Activated T-helper 17 cell treated with anti-CD3 and anti-CD28 coated beads, Interleukin-2, amount 50 U/mL, for 72 hours (primary cell): ENCODE data around the gene ABCC5. TPM values are rescaled to one million over a fixed set of nuclear protein-coding genes. Genes with fewer than 3 reads are reported as not detected.
A peak's percentile ranks its signal among the peaks of the same experiment; 100 is the strongest.
"Not testable (repeated sequence)": the region's sequence is repeated elsewhere in the genome, so short reads cannot be mapped to it uniquely, and the experiment has no call there.

ENCODE experiments used
- ATAC-seq: fragments of 150-1000 bp; cut with Tn5 transposase; replicated peaks from 2 replicates; pipeline ENCODE4 v1.10.0; 2021; ENCODE audit warnings: mild to moderate bottlenecking, moderate library complexity
- H3K27ac Mint-ChIP-seq: one replicate; pipeline ENCODE4 v1.8.0; 2022; ENCODE audit warnings: mixed read lengths
- H3K27me3 Mint-ChIP-seq: one replicate; pipeline ENCODE4 v1.8.0; 2022; ENCODE audit warnings: mixed read lengths
- H3K36me3 Mint-ChIP-seq: one replicate; pipeline ENCODE4 v1.8.0; 2022; ENCODE audit warnings: low read depth, mild to moderate bottlenecking, mixed read lengths
- H3K4me1 Mint-ChIP-seq: one replicate; pipeline ENCODE4 v1.8.0; 2022; ENCODE audit warnings: mixed read lengths
- H3K4me3 Mint-ChIP-seq: one replicate; pipeline ENCODE4 v1.8.0; 2022; ENCODE audit warnings: mild to moderate bottlenecking, mixed read lengths
- H3K9me3 Mint-ChIP-seq: one replicate; pipeline ENCODE4 v1.8.0; 2022; ENCODE audit warnings: mixed read lengths
- total RNA-seq, 2 donors: library from RNA; stranded (reverse); gene quantifications; one replicate each; pipeline ENCODE4 v1.2.3, GENCODE V29; 2022

ABCC5 gene
- total RNA-seq, 2 donors from 2014 or later = 9.1 to 14.8 TPM

GRCh38 chr3:184029443-184029842 lies 11.8 kb upstream of the ABCC5 start:
- Mint-ChIP-seq H3K4me1 (no peaks in the 10 kb centered on the region), H3K27ac (no peak overlapping the region), H3K36me3 (no peaks in the 10 kb centered on the region), H3K9me3 (no peaks in the 10 kb centered on the region), H3K4me3 (no peak overlapping the region), H3K27me3 (peaks cover 6% of the 10 kb centered on the region)
- ATAC-seq = no peak

GRCh38 chr3:184028275-184028890 lies 10.7 kb upstream of the ABCC5 start:
- H3K27ac Mint-ChIP-seq = not testable (repeated sequence)

GRCh38 chr3:184025256-184025655 lies 7.6 kb upstream of the ABCC5 start:
- H3K9me3 Mint-ChIP-seq, H3K4me3 Mint-ChIP-seq, H3K4me1 Mint-ChIP-seq, H3K36me3 Mint-ChIP-seq, ATAC-seq, H3K27ac Mint-ChIP-seq: not testable (repeated sequence)
- H3K27me3 Mint-ChIP-seq = peaks cover 15% of the 10 kb centered on the region

More at GRCh38 chr3:184028275-184028890, 10.7 kb upstream of the ABCC5 start:
- ATAC-seq, H3K36me3 Mint-ChIP-seq, H3K4me3 Mint-ChIP-seq, H3K9me3 Mint-ChIP-seq, H3K4me1 Mint-ChIP-seq, H3K27me3 Mint-ChIP-seq: not testable (repeated sequence)

GRCh38 chr3:184022323-184022722 lies 4.6 kb upstream of the ABCC5 start:
- H3K36me3 Mint-ChIP-seq = no peaks in the 10 kb centered on the region
- H3K4me1 Mint-ChIP-seq = peaks cover 5% of the 10 kb centered on the region
- no peak for ATAC-seq
- no peak overlapping the region for H3K27ac Mint-ChIP-seq
- H3K27me3 Mint-ChIP-seq = peaks cover 15% of the 10 kb centered on the region
- no peak overlapping the region for H3K4me3 Mint-ChIP-seq
- H3K9me3 Mint-ChIP-seq = no peaks in the 10 kb centered on the region

GRCh38 chr3:184018424-184018973 lies 815 bp upstream of the ABCC5 start:
- Mint-ChIP-seq H3K27me3 (peaks cover 15% of the 10 kb centered on the region), H3K4me3 (peak overlapping the region; percentile 100), H3K36me3 (peaks cover 10% of the 10 kb centered on the region), H3K27ac (peak overlapping the region; percentile 91), H3K9me3 (no peaks in the 10 kb centered on the region), H3K4me1 (peaks cover 13% of the 10 kb centered on the region)
- no peak for ATAC-seq

GRCh38 chr3:184016811-184017671 lies 643 bp downstream of the ABCC5 start:
- peaks cover 13% of the 10 kb centered on the region for H3K4me1 Mint-ChIP-seq
- peaks cover 21% of the 10 kb centered on the region for H3K36me3 Mint-ChIP-seq
- ATAC-seq = peak; percentile 87
- H3K4me3 Mint-ChIP-seq = peak overlapping the region; percentile 100
- H3K27ac Mint-ChIP-seq = peak overlapping the region; percentile 91
- H3K9me3 Mint-ChIP-seq = no peaks in the 10 kb centered on the region
- H3K27me3 Mint-ChIP-seq = peaks cover 13% of the 10 kb centered on the region

GRCh38 chr3:184016169-184016570 lies 1.5 kb downstream of the ABCC5 start:
- Mint-ChIP-seq H3K27ac (peak overlapping the region; percentile 19), H3K27me3 (peaks cover 8% of the 10 kb centered on the region), H3K4me1 (peaks cover 13% of the 10 kb centered on the region), H3K4me3 (peak overlapping the region; percentile 100), H3K36me3 (peaks cover 22% of the 10 kb centered on the region), H3K9me3 (no peaks in the 10 kb centered on the region)
- ATAC-seq = no peak

GRCh38 chr3:184015381-184016019 lies 2.2 kb downstream of the ABCC5 start:
- no peaks in the 10 kb centered on the region for H3K9me3 Mint-ChIP-seq
- peak overlapping the region; percentile 100 for H3K4me3 Mint-ChIP-seq

GRCh38 chr3:184011937-184012889 lies 5.5 kb downstream of the ABCC5 start:
- Mint-ChIP-seq H3K27ac (no peak overlapping the region), H3K4me1 (peaks cover 8% of the 10 kb centered on the region), H3K4me3 (no peak overlapping the region), H3K27me3 (no peaks in the 10 kb centered on the region), H3K36me3 (peaks cover 39% of the 10 kb centered on the region), H3K9me3 (no peaks in the 10 kb centered on the region)
- no peak for ATAC-seq

More at GRCh38 chr3:184015381-184016019, 2.2 kb downstream of the ABCC5 start:
- ATAC-seq = no peak
- H3K27ac Mint-ChIP-seq = peak overlapping the region; percentile 19
- peaks cover 4% of the 10 kb centered on the region for H3K27me3 Mint-ChIP-seq
- H3K36me3 Mint-ChIP-seq = peaks cover 29% of the 10 kb centered on the region
- H3K4me1 Mint-ChIP-seq = peaks cover 13% of the 10 kb centered on the region

- no peaks in the 10 kb centered on the region for H3K9me3 Mint-ChIP-seq
- ATAC-seq = no peak
- H3K36me3 Mint-ChIP-seq = peaks cover 43% of the 10 kb centered on the region
- H3K27ac Mint-ChIP-seq = no peak overlapping the region
- H3K27me3 Mint-ChIP-seq = no peaks in the 10 kb centered on the region
- no peak overlapping the region for H3K4me3 Mint-ChIP-seq
- H3K4me1 Mint-ChIP-seq = peaks cover 5% of the 10 kb centered on the region
Observed at GRCh38 chr3:184011230-184011876, 6.3 kb downstream of the ABCC5 start.

GRCh38 chr3:184008161-184008560 lies 9.5 kb downstream of the ABCC5 start:
- H3K4me1 Mint-ChIP-seq = peaks cover 15% of the 10 kb centered on the region
- H3K36me3 Mint-ChIP-seq = peaks cover 31% of the 10 kb centered on the region
- H3K27me3 Mint-ChIP-seq = no peaks in the 10 kb centered on the region
- H3K27ac Mint-ChIP-seq = no peak overlapping the region
- H3K9me3 Mint-ChIP-seq = no peaks in the 10 kb centered on the region
- no peak overlapping the region for H3K4me3 Mint-ChIP-seq
- no peak for ATAC-seq

GRCh38 chr3:184007143-184007813 lies 10.4 kb downstream of the ABCC5 start:
- Mint-ChIP-seq H3K36me3 (peaks cover 23% of the 10 kb centered on the region), H3K4me1 (peaks cover 20% of the 10 kb centered on the region)
- not testable (repeated sequence) for H3K27ac Mint-ChIP-seq, ATAC-seq, H3K9me3 Mint-ChIP-seq, H3K27me3 Mint-ChIP-seq, H3K4me3 Mint-ChIP-seq
